Esophagus (tissue), 2 donors: ENCODE data around the gene PFDN2. TPM values are rescaled to one million over a fixed set of nuclear protein-coding genes. Genes with fewer than 3 reads are reported as not detected.

Experiments
- H3K27ac ChIP-seq, 2 donors: one replicate each; pipeline ENCODE4 v1.5.1; 2013; ENCODE audit warnings: low read depth in 2 of 2, mild to moderate bottlenecking in 2 of 2, inconsistent platforms in 1 of 2, low read length in 1 of 2, moderate library complexity in 1 of 2
- H3K27me3 ChIP-seq, 2 donors: one replicate each; pipeline ENCODE4 v1.6.1; 2013; ENCODE audit warnings: low read length in 2 of 2, control low read depth in 1 of 2, mild to moderate bottlenecking in 1 of 2; ENCODE audit not compliant: insufficient read depth in 2 of 2, control insufficient read depth in 1 of 2
- H3K36me3 ChIP-seq, 2 donors: one replicate each; pipeline ENCODE4 v1.6.1; 2013; ENCODE audit warnings: low read length in 1 of 2; ENCODE audit not compliant: control insufficient read depth in 2 of 2, insufficient read depth in 2 of 2
- H3K4me1 ChIP-seq, 2 donors: one replicate each; pipeline ENCODE4 v1.6.1; 2013; ENCODE audit warnings: low read length in 1 of 2; ENCODE audit not compliant: control insufficient read depth in 2 of 2, insufficient read depth in 2 of 2
- H3K4me3 ChIP-seq, 2 donors: one replicate each; pipeline ENCODE4 v1.5.1; 2013; ENCODE audit warnings: low read length in 2 of 2, mild to moderate bottlenecking in 2 of 2, low read depth in 1 of 2, moderate library complexity in 1 of 2
- H3K9me3 ChIP-seq, 2 donors: one replicate each; pipeline ENCODE4 v1.6.1; 2013; ENCODE audit warnings: mild to moderate bottlenecking in 2 of 2, low read depth in 1 of 2, low read length in 1 of 2, moderate library complexity in 1 of 2; ENCODE audit not compliant: control insufficient read depth in 2 of 2, insufficient read depth in 1 of 2
- WGBS, 2 donors: extraction: QIAGEN DNeasy Blood & Tissue Kit; methylation state at CpG; one replicate each; pipeline ENCODE4 v1.1.7; 2013; 5-methylcytosine and 5-hydroxymethylcytosine counted together
- polyA plus RNA-seq, 2 donors: library from polyadenylated mRNA; stranded (reverse); fragments of 200-250 nt; gene quantifications; one replicate each; pipeline ENCODE4 v1.2.3, GENCODE V29; 2013
- donor health status: healthy with polysubstance abuse.
- donor health status: Bipolar disorder and iron deficiency.

Gene PFDN2
- polyA plus RNA-seq, 2 donors = 116 to 186 TPM

DNA sequence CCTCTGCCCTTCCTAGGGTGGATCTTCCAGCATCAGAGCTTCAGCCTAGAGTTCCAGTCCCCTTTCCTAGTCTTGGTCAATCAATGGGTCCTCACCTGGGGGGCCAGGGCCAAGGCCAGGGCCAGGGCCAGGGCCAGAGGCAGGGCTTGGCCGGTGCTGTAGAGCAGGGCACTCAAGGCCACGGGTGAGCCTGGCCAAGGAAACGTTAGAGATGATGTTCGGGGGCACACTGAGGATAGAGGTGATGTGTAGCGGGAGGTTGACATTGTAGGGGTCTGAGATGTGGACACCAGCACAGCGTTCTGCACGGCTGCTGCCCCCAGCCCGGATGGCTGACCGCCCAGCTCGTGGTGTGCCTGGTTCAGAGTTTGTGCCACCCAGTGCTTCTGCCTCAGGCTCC, 66.6 kb downstream of the PFDN2 start:
- Histone ChIP-seq H3K4me3 (no peak overlapping the region), H3K36me3 (peaks cover 4 to 31% of the 10 kb centered on the region in 2 donors), H3K4me1 (peaks cover 0 to 4% of the 10 kb centered on the region in 2 donors), H3K9me3 (no peaks in the 10 kb centered on the region), H3K27ac (no peak overlapping the region), H3K27me3 (no peaks in the 10 kb centered on the region)
- WGBS, 2 donors = 88 to 95% methylated on average over 10 of the region's 10 CpGs

Other genes with a start within 250 kb of the PFDN2 start
- gene ITLN1, start 232.9 kb downstream of the PFDN2 start, polyA plus RNA-seq = under 1 TPM; 0.04 to 0.20 TPM
- gene ITLN2, start 163.2 kb downstream of the PFDN2 start, polyA plus RNA-seq = under 1 TPM; 0.09 to 0.20 TPM
- 10 to 100 TPM; 56.5 to 76.4 TPM for gene F11R, start 96.9 kb downstream of the PFDN2 start, polyA plus RNA-seq
- 100 to 1,000 TPM in 1 of 2 donors, 10 to 100 TPM in 1; 92.4 to 117 TPM for gene TSTD1, start 79.1 kb downstream of the PFDN2 start, polyA plus RNA-seq
- gene USF1, start 72.1 kb downstream of the PFDN2 start, polyA plus RNA-seq = 10 to 100 TPM; 37.6 to 50.1 TPM
- 1 to 10 TPM; 7.9 to 9.5 TPM for gene ARHGAP30, start 48.1 kb downstream of the PFDN2 start, polyA plus RNA-seq
- gene NECTIN4, start 28.5 kb downstream of the PFDN2 start, polyA plus RNA-seq = 10 to 100 TPM; 44.9 to 80.5 TPM
- gene KLHDC9, start 19.7 kb downstream of the PFDN2 start, polyA plus RNA-seq = 1 to 10 TPM; 1.8 to 2.5 TPM
- gene NIT1, start 68 bp upstream of the PFDN2 start, polyA plus RNA-seq = 10 to 100 TPM; 28.0 to 28.5 TPM
- gene DEDD, start 14.6 kb upstream of the PFDN2 start, polyA plus RNA-seq = 10 to 100 TPM; 15.5 to 24.4 TPM
- gene UFC1, start 35.9 kb upstream of the PFDN2 start, polyA plus RNA-seq = 100 to 1,000 TPM in 1 of 2 donors, 10 to 100 TPM in 1; 94.3 to 132 TPM
- gene USP21, start 41.5 kb upstream of the PFDN2 start, polyA plus RNA-seq = 10 to 100 TPM; 16.5 to 22.9 TPM
- gene PPOX, start 48.4 kb upstream of the PFDN2 start, polyA plus RNA-seq = 10 to 100 TPM; 11.7 to 29.6 TPM
- 10 to 100 TPM; 18.3 to 18.8 TPM for gene B4GALT3, start 59.5 kb upstream of the PFDN2 start, polyA plus RNA-seq
- 1 to 10 TPM in 1 of 2 donors, under 1 TPM in 1; 0.82 to 1.1 TPM for gene ADAMTS4, start 81.0 kb upstream of the PFDN2 start, polyA plus RNA-seq
- 10 to 100 TPM; 27.8 to 76.0 TPM for gene NDUFS2, start 84.3 kb upstream of the PFDN2 start, polyA plus RNA-seq
- 10 to 100 TPM; 10.0 to 14.0 TPM for gene FCER1G, start 97.3 kb upstream of the PFDN2 start, polyA plus RNA-seq
- not detected for gene APOA2, start 105.6 kb upstream of the PFDN2 start, polyA plus RNA-seq
- 10 to 100 TPM in 1 of 2 donors, 1 to 10 TPM in 1; 8.0 to 10.5 TPM for gene TOMM40L, start 108.0 kb upstream of the PFDN2 start, polyA plus RNA-seq
- gene NR1I3, start 120.2 kb upstream of the PFDN2 start, polyA plus RNA-seq = under 1 TPM in 1 of 2 donors, not detected in 1; 0.07 TPM
- gene PCP4L1, start 140.7 kb upstream of the PFDN2 start, polyA plus RNA-seq = 10 to 100 TPM in 1 of 2 donors, 1 to 10 TPM in 1; 10.0 to 16.2 TPM
- 1 to 10 TPM; 1.4 to 1.6 TPM for gene MPZ, start 191.9 kb upstream of the PFDN2 start, polyA plus RNA-seq
- 100 to 1,000 TPM in 1 of 2 donors, 10 to 100 TPM in 1; 40.6 to 148 TPM for gene SDHC, start 196.3 kb upstream of the PFDN2 start, polyA plus RNA-seq
- not detected for gene CFAP126, start 249.8 kb upstream of the PFDN2 start, polyA plus RNA-seq